ENCODE results near the gene SNX9. TPM values are rescaled to one million over a fixed set of nuclear protein-coding genes. Genes with fewer than 3 reads are reported as not detected.

SNX9 gene
- total and polyA plus RNA-seq, 10 of the 15 experiments (the other 5 are each of a cell fraction or from before 2014, with no cell fraction given) = 0.03 to 2.0 (median 0.37) TPM

DNA sequence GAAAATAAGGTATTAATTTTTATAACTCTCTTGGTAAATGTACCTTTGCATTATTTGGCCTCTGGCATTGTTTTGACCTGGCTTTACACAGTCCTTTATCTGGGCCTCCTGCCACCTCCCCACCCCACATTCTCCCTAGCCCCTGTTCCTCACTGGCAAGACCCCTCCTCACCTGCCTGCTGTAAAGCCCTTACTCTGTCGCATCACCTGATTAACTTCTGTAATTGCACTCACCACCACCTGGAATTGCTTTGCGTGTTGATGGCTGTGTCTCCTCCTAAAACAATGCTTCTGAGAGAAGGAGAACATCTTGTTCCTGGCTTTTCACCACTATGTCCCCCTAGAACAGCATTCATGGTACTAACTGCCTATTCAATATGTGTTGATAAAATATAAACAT is 24.8 kb downstream of the SNX9 start:
- no peaks in the 10 kb centered on the region for H3K79me2 ChIP-seq (ENCODE audit: control insufficient read depth, insufficient read depth, low read length)
- H3K4me1 ChIP-seq (ENCODE audit: control insufficient read depth, insufficient read depth, low read length) = peaks cover 17% of the 10 kb centered on the region
- ChIA-PET POLR2A (no interaction called here), RAD21 (ENCODE audit: unreplicated experiment) (no interaction called here), SMC1A (ENCODE audit: uncharacterized antibody, unreplicated experiment) (interaction anchor here (1.4 to 4.0 kb wide), 2 partner anchors 26 to 77 kb away, joined by 4 to 14 read pairs; no protein-coding TSS in a partner anchor), CTCF (interaction anchor here (1.0 kb wide), 1 partner anchor 26 kb away, joined by 3 read pairs; no protein-coding TSS in a partner anchor)
- H3K9me3 ChIP-seq (replicated peaks; ENCODE audit: control insufficient read depth, insufficient read depth, low read length) = peaks cover 7% of the 10 kb centered on the region; the same call in 2 of the 3 replicates
- FAIRE-seq = no peak
- H4K20me1 ChIP-seq (ENCODE audit: control insufficient read depth, insufficient read depth) = no peaks in the 10 kb centered on the region; the same call in 1 of the 2 replicates
- BruUV-seq (replicated peaks) = no TSS peak
- intact Hi-C loops (cut with micrococcal nuclease; ENCODE audit: unreplicated experiment) = no loop called here
- no peak for ATAC-seq
- no peak overlapping the region for H3K9ac ChIP-seq (ENCODE audit: control insufficient read depth, insufficient read depth, low read length)
- DNase-seq (ENCODE audit: low read depth, low spot score) = no peak
- H3K36me3 ChIP-seq (ENCODE audit: control insufficient read depth in 2 of 2, insufficient read depth in 2 of 2, low read length in 1 of 2) = no peaks in the 10 kb centered on the region
- in situ Hi-C loops (cut with MboI) = no loop called here
- WGBS (ENCODE audit: insufficient coverage, insufficient replicate concordance, low lambda C conversion rate, missing lambda C conversion rate) = 94% methylated on average over 2 of the region's 2 CpGs
- H3K27ac ChIP-seq (ENCODE audit: control insufficient read depth, insufficient read depth) = no peak overlapping the region
- no peaks in the 10 kb centered on the region; a peak in 1 of 4 replicates for H3K27me3 ChIP-seq (replicated peaks in 1 of 2; ENCODE audit: control insufficient read depth in 2 of 2, insufficient read depth in 2 of 2, low read length in 1 of 2)
- no peak overlapping the region for H3K4me3 ChIP-seq
- no peak overlapping the region for H3K4me2 ChIP-seq (ENCODE audit: control insufficient read depth, insufficient read depth)
- no peak overlapping the region for H2AFZ ChIP-seq (ENCODE audit: control insufficient read depth, low read depth, low read length)
- TF ChIP-seq ASH2L (IDR thresholded peaks at IDR 0.05; ENCODE audit: borderline replicate concordance, low read depth) = no peak
- TF ChIP-seq, protein P1, sequence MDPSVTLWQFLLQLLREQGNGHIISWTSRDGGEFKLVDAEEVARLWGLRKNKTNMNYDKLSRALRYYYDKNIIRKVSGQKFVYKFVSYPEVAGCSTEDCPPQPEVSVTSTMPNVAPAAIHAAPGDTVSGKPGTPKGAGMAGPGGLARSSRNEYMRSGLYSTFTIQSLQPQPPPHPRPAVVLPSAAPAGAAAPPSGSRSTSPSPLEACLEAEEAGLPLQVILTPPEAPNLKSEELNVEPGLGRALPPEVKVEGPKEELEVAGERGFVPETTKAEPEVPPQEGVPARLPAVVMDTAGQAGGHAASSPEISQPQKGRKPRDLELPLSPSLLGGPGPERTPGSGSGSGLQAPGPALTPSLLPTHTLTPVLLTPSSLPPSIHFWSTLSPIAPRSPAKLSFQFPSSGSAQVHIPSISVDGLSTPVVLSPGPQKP (IDR thresholded peaks at IDR 0.05; ENCODE audit: low read depth, low read length) = no peak
- TF ChIP-seq STAT3 (IDR thresholded peaks at IDR 0.05; ENCODE audit: low read depth, low read length) = no peak
- no peak for TF ChIP-seq TBL1XR1 (IDR thresholded peaks at IDR 0.05; ENCODE audit: low read depth, low read length)
- TF ChIP-seq TAF1 (IDR thresholded peaks at IDR 0.05; ENCODE audit: borderline replicate concordance, low read depth, low read length) = no peak
- TF ChIP-seq, protein P2, sequence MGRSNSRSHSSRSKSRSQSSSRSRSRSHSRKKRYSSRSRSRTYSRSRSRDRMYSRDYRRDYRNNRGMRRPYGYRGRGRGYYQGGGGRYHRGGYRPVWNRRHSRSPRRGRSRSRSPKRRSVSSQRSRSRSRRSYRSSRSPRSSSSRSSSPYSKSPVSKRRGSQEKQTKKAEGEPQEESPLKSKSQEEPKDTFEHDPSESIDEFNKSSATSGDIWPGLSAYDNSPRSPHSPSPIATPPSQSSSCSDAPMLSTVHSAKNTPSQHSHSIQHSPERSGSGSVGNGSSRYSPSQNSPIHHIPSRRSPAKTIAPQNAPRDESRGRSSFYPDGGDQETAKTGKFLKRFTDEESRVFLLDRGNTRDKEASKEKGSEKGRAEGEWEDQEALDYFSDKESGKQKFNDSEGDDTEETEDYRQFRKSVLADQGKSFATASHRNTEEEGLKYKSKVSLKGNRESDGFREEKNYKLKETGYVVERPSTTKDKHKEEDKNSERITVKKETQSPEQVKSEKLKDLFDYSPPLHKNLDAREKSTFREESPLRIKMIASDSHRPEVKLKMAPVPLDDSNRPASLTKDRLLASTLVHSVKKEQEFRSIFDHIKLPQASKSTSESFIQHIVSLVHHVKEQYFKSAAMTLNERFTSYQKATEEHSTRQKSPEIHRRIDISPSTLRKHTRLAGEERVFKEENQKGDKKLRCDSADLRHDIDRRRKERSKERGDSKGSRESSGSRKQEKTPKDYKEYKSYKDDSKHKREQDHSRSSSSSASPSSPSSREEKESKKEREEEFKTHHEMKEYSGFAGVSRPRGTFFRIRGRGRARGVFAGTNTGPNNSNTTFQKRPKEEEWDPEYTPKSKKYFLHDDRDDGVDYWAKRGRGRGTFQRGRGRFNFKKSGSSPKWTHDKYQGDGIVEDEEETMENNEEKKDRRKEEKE (IDR thresholded peaks at IDR 0.05) = no peak
- TF ChIP-seq PAX5 (IDR thresholded peaks at IDR 0.05; ENCODE audit: borderline replicate concordance, low read depth, low read length) = no peak
- TF ChIP-seq, protein P3, sequence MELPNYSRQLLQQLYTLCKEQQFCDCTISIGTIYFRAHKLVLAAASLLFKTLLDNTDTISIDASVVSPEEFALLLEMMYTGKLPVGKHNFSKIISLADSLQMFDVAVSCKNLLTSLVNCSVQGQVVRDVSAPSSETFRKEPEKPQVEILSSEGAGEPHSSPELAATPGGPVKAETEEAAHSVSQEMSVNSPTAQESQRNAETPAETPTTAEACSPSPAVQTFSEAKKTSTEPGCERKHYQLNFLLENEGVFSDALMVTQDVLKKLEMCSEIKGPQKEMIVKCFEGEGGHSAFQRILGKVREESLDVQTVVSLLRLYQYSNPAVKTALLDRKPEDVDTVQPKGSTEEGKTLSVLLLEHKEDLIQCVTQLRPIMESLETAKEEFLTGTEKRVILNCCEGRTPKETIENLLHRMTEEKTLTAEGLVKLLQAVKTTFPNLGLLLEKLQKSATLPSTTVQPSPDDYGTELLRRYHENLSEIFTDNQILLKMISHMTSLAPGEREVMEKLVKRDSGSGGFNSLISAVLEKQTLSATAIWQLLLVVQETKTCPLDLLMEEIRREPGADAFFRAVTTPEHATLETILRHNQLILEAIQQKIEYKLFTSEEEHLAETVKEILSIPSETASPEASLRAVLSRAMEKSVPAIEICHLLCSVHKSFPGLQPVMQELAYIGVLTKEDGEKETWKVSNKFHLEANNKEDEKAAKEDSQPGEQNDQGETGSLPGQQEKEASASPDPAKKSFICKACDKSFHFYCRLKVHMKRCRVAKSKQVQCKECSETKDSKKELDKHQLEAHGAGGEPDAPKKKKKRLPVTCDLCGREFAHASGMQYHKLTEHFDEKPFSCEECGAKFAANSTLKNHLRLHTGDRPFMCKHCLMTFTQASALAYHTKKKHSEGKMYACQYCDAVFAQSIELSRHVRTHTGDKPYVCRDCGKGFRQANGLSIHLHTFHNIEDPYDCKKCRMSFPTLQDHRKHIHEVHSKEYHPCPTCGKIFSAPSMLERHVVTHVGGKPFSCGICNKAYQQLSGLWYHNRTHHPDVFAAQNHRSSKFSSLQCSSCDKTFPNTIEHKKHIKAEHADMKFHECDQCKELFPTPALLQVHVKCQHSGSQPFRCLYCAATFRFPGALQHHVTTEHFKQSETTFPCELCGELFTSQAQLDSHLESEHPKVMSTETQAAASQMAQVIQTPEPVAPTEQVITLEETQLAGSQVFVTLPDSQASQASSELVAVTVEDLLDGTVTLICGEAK (IDR thresholded peaks at IDR 0.05; ENCODE audit: borderline replicate concordance) = no peak
- no peak for TF ChIP-seq SMC3 (IDR thresholded peaks at IDR 0.05; ENCODE audit: borderline replicate concordance, low read length)
- no peak for TF ChIP-seq NFYB (IDR thresholded peaks at IDR 0.05; ENCODE audit: insufficient read depth, low read depth, low read length)
- TF ChIP-seq NRF1 (conservative IDR thresholded peaks at IDR 0.05; ENCODE audit: low read depth, low read length) = no peak
- TF ChIP-seq KDM1A (IDR thresholded peaks at IDR 0.05; ENCODE audit: borderline replicate concordance) = no peak
- TF ChIP-seq SIN3A (IDR thresholded peaks at IDR 0.05; ENCODE audit: low read depth, low read length) = no peak
- TF ChIP-seq, protein P4, sequence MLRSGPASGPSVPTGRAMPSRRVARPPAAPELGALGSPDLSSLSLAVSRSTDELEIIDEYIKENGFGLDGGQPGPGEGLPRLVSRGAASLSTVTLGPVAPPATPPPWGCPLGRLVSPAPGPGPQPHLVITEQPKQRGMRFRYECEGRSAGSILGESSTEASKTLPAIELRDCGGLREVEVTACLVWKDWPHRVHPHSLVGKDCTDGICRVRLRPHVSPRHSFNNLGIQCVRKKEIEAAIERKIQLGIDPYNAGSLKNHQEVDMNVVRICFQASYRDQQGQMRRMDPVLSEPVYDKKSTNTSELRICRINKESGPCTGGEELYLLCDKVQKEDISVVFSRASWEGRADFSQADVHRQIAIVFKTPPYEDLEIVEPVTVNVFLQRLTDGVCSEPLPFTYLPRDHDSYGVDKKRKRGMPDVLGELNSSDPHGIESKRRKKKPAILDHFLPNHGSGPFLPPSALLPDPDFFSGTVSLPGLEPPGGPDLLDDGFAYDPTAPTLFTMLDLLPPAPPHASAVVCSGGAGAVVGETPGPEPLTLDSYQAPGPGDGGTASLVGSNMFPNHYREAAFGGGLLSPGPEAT (IDR thresholded peaks at IDR 0.05; ENCODE audit: low read depth) = no peak
- TF ChIP-seq NFXL1 (IDR thresholded peaks at IDR 0.05; ENCODE audit: borderline replicate concordance) = no peak
